ENCODE data around the gene ATPAF1.

DNA sequence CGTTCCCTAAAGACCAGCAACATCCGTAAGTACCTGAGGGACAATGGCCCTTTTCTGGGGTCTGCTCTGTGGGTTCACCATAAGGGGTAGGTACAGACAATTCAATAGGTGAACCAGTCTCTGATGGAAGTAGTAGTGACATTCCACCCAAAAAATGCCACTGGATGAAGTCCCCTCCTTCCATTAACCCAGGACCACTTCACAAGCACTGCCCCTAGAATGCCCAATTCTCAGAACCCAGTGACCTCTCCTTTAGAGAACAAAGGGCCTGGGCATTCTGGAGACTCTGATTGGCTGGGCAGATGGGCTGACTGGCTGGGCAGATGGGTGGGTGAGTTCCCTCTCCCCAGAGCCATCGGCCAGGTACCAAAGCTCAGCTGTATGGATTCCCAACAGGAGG is 3.4 kb upstream of the ATPAF1 start, which contains the start of gene TEX38:
- TF ChIP-seq, protein P1, sequence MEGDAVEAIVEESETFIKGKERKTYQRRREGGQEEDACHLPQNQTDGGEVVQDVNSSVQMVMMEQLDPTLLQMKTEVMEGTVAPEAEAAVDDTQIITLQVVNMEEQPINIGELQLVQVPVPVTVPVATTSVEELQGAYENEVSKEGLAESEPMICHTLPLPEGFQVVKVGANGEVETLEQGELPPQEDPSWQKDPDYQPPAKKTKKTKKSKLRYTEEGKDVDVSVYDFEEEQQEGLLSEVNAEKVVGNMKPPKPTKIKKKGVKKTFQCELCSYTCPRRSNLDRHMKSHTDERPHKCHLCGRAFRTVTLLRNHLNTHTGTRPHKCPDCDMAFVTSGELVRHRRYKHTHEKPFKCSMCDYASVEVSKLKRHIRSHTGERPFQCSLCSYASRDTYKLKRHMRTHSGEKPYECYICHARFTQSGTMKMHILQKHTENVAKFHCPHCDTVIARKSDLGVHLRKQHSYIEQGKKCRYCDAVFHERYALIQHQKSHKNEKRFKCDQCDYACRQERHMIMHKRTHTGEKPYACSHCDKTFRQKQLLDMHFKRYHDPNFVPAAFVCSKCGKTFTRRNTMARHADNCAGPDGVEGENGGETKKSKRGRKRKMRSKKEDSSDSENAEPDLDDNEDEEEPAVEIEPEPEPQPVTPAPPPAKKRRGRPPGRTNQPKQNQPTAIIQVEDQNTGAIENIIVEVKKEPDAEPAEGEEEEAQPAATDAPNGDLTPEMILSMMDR (IDR thresholded peaks at IDR 0.05) = no peak
- no peak for TF ChIP-seq POLR2A (IDR thresholded peaks at IDR 0.05)

Measured in adrenal gland (tissue), 5 donors.